ENCODE measurements around the gene RAX.

DNA sequence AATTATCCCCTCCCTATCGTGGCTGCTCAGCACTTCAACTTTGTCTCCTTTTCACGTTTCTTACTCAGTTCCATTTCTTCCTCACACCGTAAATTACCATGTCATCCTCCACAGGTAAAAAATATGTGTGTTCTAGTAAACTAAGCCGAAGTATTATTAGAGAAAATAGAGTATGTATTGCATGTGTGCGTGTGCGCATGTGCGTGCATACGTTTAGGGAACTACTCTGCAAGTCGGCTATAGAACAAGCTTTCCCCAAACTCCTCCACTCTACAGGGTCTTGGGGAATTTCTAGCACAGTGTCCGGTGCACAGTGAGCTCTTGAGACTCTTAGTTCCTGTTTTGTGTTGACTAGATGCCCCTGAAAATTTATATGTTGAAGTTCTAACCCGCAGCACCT, 9.1 kb upstream of the RAX start:
- TF ChIP-seq, protein P1, sequence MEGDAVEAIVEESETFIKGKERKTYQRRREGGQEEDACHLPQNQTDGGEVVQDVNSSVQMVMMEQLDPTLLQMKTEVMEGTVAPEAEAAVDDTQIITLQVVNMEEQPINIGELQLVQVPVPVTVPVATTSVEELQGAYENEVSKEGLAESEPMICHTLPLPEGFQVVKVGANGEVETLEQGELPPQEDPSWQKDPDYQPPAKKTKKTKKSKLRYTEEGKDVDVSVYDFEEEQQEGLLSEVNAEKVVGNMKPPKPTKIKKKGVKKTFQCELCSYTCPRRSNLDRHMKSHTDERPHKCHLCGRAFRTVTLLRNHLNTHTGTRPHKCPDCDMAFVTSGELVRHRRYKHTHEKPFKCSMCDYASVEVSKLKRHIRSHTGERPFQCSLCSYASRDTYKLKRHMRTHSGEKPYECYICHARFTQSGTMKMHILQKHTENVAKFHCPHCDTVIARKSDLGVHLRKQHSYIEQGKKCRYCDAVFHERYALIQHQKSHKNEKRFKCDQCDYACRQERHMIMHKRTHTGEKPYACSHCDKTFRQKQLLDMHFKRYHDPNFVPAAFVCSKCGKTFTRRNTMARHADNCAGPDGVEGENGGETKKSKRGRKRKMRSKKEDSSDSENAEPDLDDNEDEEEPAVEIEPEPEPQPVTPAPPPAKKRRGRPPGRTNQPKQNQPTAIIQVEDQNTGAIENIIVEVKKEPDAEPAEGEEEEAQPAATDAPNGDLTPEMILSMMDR (IDR thresholded peaks at IDR 0.05; ENCODE audit: insufficient read depth, low read length) = no peak
- TF ChIP-seq, protein P2, sequence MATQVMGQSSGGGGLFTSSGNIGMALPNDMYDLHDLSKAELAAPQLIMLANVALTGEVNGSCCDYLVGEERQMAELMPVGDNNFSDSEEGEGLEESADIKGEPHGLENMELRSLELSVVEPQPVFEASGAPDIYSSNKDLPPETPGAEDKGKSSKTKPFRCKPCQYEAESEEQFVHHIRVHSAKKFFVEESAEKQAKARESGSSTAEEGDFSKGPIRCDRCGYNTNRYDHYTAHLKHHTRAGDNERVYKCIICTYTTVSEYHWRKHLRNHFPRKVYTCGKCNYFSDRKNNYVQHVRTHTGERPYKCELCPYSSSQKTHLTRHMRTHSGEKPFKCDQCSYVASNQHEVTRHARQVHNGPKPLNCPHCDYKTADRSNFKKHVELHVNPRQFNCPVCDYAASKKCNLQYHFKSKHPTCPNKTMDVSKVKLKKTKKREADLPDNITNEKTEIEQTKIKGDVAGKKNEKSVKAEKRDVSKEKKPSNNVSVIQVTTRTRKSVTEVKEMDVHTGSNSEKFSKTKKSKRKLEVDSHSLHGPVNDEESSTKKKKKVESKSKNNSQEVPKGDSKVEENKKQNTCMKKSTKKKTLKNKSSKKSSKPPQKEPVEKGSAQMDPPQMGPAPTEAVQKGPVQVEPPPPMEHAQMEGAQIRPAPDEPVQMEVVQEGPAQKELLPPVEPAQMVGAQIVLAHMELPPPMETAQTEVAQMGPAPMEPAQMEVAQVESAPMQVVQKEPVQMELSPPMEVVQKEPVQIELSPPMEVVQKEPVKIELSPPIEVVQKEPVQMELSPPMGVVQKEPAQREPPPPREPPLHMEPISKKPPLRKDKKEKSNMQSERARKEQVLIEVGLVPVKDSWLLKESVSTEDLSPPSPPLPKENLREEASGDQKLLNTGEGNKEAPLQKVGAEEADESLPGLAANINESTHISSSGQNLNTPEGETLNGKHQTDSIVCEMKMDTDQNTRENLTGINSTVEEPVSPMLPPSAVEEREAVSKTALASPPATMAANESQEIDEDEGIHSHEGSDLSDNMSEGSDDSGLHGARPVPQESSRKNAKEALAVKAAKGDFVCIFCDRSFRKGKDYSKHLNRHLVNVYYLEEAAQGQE (IDR thresholded peaks at IDR 0.05; ENCODE audit: insufficient replicate concordance, low read depth) = no peak
- no peak for TF ChIP-seq GABPA (IDR thresholded peaks at IDR 0.05; ENCODE audit: low read depth)
- no peak for TF ChIP-seq POLR2AphosphoS5 (IDR thresholded peaks at IDR 0.05; ENCODE audit: low read depth)
